ENCODE results near the gene PCSK1. TPM values are rescaled to one million over a fixed set of nuclear protein-coding genes. Genes with fewer than 3 reads are reported as not detected.

Gene PCSK1
- not detected in 2 replicates for total RNA-seq (2014; rRNA removed; shearing (Covaris generic))

DNA sequence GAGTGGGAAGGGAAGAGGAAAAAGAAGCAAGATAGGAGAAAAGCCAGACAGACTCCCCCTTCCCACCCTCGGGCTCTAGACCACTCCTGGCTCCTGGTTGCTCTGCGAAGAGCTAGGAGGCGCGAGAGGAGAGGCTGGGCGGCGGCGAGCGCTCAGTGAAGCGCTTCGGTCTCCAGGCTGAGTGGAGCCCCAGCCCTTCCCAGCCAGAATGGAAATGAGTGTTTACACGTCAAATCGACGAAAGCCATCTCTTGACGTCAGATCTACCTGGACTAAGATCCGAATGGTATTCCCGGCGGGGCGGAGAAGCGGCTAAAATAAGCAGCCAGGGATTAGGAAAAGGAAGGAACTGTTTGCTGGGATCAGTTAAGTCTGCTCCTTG, at the start of gene PCSK1:
Gene PCSK1, minus strand, starts transcription at position 183 of the 382 bp plus-strand sequence. CDS start 206 bp downstream, outside the sequence.
- Histone ChIP-seq H3K27ac (no peak within 1 kb of the TSS), H3K9me3 (replicated peaks) (no peaks in the 10 kb centered on the region), H3K27me3 (no peaks in the 10 kb centered on the region), H3K4me1 (no peaks in the 10 kb centered on the region), H3K36me3 (no peaks in the 10 kb centered on the region), H3K4me3 (no peak within 1 kb of the TSS)
- no peak for DNase-seq

DNA sequence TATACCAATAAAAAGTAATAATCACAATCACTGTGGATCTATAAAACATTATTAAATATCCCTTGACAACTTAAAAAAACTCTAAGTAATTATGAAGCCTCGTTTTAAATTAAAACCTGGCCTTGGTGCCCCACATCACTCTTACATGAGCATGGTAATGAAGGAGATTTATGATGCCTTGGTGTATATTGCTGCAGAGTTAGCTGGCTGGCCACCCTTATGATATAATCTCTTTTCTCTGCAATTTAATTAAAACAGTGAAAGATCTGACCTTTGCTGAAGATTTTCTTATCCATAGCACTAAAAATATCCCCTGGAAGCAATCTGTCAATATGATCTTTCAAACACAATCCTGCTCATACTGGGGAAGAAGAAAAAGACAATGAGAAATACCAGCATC, 48.8 kb upstream of the PCSK1 start:
- no peak for DNase-seq
- Histone ChIP-seq H3K9me3 (replicated peaks) (no peaks in the 10 kb centered on the region; the same call in 1 of the 2 replicates), H3K27me3 (no peaks in the 10 kb centered on the region)

DNA sequence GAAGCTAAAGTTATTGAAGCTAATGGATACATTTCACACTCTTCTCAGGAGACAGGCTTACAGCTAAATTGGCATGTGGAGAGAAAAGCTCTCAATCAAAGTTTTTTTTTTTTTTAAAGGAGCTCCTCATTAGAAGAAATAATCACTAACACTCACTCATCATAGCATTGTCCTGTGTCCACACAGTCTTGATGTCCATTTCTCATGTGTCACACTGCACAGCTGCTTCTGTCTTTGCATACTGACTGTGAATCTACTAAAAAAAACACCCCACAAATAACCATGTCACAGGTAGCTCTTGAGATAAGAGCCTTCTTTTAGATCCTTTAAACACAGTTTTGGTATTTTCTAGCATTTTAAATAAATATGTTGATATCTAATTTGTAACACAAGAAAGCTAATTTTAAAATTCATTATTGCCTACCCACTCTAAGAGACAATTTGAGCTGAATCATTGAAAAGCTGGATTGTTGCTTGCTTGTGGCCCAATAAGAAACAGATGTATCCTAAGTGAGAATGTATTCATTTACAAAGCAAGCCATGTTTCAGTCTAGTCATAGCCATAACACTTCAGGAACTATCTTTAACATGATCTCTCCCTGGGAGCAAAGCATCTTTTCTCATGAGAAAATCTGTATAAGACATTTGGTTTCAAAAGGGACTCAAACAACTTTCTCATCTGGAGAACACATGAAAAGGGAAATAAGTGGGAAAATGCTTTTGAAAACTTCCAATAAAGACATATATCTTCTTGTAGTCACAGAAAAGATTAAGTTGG, 48.1 kb upstream of the PCSK1 start:
- DNase-seq, result no peak
- Histone ChIP-seq H3K9me3 (replicated peaks) (no peaks in the 10 kb centered on the region; the same call in 1 of the 2 replicates), H3K4me3 (no peak overlapping the region), H3K36me3 (no peaks in the 10 kb centered on the region), H3K27ac (no peak overlapping the region), H3K27me3 (no peaks in the 10 kb centered on the region), H3K4me1 (no peaks in the 10 kb centered on the region)

More for the DNA sequence above, 48.8 kb upstream of the PCSK1 start:
- Histone ChIP-seq H3K27ac (no peak overlapping the region), H3K36me3 (no peaks in the 10 kb centered on the region), H3K4me1 (no peaks in the 10 kb centered on the region), H3K4me3 (no peak overlapping the region)

DNA sequence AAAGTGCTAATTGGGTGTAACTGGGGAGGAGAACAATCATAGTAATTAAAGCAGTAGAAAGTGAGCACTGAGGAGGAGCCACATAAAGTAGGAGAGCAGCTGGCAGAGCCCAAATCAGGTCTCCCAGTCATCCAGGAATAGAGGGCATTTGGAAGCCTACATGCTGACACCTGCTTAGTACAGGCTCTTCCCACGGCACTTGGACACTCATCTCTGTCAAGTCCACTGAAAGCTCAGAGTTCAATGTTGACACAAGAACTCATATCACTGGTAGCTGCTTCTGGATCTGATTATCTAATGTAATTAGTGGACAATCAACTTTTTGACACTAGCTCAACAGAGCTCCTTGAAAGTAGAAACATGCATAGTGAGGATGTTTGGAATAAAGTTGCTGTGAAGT, 45.9 kb upstream of the PCSK1 start:
- Histone ChIP-seq H3K4me1 (no peaks in the 10 kb centered on the region), H3K27ac (no peak overlapping the region), H3K9me3 (replicated peaks) (no peaks in the 10 kb centered on the region), H3K27me3 (no peaks in the 10 kb centered on the region), H3K36me3 (no peaks in the 10 kb centered on the region), H3K4me3 (no peak overlapping the region)
- DNase-seq, result no peak

DNA sequence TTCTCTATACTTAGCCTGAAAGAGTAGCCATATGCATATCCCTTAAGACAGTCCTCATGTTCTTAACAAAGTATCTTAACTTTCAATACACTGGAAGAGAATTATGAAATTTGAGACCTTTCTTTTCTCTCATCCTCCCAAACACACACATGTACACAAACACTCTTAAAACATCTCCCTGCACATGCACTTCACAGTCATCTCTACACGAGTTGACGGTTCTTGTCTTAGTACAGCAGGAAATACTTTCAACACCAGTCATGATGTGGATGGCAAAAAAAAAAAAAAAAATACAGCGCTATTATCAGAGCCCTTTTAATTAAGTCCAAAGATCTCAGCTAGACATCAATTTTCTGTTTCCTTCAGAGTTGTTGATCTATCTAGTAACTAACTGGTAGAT, 43.6 kb upstream of the PCSK1 start:
- no peak overlapping the region for H3K4me3 ChIP-seq
- no peaks in the 10 kb centered on the region for H3K9me3 ChIP-seq (replicated peaks)
- no peak for DNase-seq
- H3K27me3 ChIP-seq, result no peaks in the 10 kb centered on the region
- H3K27ac ChIP-seq, result no peak overlapping the region
- H3K36me3 ChIP-seq, result no peaks in the 10 kb centered on the region
- no peaks in the 10 kb centered on the region for H3K4me1 ChIP-seq

DNA sequence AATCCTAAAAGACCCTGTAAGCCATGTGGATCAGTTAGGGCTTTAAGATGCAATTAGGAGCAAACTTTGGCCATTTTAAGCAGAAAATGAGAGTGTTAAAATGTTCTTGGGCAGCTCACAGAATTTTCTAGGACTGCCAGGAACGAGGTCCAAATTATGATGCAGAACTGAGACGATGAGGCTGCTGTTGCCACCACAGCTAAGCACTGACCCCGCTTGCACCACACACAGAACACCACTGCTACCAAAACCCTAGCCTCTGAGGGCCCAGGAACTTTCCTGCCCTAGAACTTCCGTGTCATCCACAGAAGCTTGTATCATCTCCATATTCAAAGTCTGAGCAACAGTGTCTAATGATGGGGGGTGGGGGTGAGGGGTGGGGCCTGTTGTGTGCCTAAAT, 41.0 kb upstream of the PCSK1 start:
- no peaks in the 10 kb centered on the region for H3K36me3 ChIP-seq
- H3K9me3 ChIP-seq (replicated peaks), result no peaks in the 10 kb centered on the region
- H3K4me1 ChIP-seq, result no peaks in the 10 kb centered on the region
- no peaks in the 10 kb centered on the region for H3K27me3 ChIP-seq
- no peak overlapping the region for H3K4me3 ChIP-seq
- H3K27ac ChIP-seq, result no peak overlapping the region
- DNase-seq, result no peak

DNA sequence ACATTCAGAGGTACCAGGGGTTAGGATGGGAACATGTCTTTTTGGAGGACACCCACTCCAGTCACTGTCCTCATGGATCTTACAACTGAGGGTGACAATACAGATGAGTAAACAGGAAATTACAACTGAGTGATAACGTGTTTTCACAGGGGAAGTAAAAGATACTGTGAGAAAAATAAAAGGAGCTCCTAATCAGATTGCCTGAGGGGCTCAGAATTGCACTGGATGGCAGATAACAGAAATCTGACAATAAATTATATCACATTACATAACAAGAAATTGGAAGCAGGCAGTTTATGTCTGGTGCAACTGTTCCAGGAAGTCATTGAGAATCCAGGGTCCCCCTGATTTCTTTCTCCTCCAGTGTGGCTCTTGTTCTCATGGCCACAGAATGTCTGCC, 40.1 kb upstream of the PCSK1 start:
- DNase-seq, result no peak
- Histone ChIP-seq H3K9me3 (replicated peaks) (no peaks in the 10 kb centered on the region), H3K4me1 (no peaks in the 10 kb centered on the region), H3K27ac (no peak overlapping the region), H3K4me3 (no peak overlapping the region), H3K27me3 (no peaks in the 10 kb centered on the region), H3K36me3 (no peaks in the 10 kb centered on the region)

DNA sequence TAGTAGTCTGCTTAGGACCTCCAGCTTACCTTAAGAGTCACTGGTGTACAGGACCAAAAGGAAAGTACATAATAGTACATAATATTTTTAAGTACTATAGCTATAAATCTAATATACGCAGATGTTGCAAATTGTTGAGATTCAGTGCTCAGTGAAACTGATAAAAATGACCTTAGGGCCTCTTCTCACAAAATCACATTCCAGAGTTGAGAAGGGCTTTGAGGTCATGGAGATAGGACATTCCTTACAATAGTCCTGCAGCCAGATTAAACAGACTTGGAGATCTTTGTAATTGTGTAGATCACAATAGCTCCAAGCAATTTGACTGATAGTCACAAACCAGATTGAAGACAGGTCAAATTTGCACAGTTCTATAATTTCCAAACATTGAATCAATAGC, 37.7 kb upstream of the PCSK1 start:
- no peaks in the 10 kb centered on the region for H3K4me1 ChIP-seq
- no peak overlapping the region for H3K4me3 ChIP-seq
- no peaks in the 10 kb centered on the region for H3K9me3 ChIP-seq (replicated peaks)
- DNase-seq, result no peak
- no peaks in the 10 kb centered on the region for H3K27me3 ChIP-seq
- H3K27ac ChIP-seq, result no peak overlapping the region
- H3K36me3 ChIP-seq, result no peaks in the 10 kb centered on the region

DNA sequence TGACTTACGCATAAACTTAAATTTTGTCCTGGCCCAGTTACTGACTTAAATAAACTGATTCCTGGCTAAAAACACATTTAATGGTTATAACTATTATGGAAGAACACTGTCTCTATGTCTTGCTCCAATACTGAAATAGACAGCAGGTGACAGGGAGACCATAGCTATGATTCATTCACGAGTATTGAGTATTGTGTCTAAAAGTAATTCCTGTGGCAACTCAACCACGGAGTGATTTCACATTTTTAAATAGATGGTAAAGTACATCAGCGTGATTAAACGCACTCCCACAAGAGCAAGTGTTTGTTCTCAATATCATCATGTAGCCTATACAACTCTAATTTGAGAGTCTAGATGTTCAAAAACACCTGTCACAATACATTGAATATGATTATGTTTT, 35.9 kb upstream of the PCSK1 start:
- no peak overlapping the region for H3K4me3 ChIP-seq
- no peak overlapping the region for H3K27ac ChIP-seq
- DNase-seq, result no peak

DNA sequence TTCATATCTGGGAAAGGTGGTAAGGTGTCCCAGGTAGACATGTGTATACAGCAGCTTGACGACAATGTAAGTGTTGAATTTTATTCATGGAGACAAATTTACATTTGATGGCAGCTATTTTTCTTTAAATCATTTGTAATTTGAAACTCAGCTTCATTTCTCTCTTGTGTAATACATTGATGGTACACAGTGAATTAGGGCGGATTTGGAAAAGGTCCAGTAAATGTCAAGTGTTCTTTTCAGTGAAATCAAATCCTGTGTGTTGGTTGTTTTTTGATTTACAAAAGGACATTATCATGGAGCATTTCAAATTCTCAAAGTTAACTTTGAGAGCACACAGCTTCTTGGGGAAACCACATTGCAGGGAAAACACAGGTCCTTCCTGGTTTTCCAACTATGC, 30.0 kb upstream of the PCSK1 start:
- Histone ChIP-seq H3K27me3 (no peaks in the 10 kb centered on the region; the same call in 1 of the 2 replicates), H3K27ac (no peak overlapping the region), H3K36me3 (no peaks in the 10 kb centered on the region), H3K9me3 (replicated peaks) (no peaks in the 10 kb centered on the region; the same call in 1 of the 2 replicates), H3K4me3 (no peak overlapping the region), H3K4me1 (no peaks in the 10 kb centered on the region)
- DNase-seq, result no peak

More for the DNA sequence above, 35.9 kb upstream of the PCSK1 start:
- H3K36me3 ChIP-seq, result no peaks in the 10 kb centered on the region
- H3K9me3 ChIP-seq (replicated peaks), result no peaks in the 10 kb centered on the region
- no peaks in the 10 kb centered on the region for H3K27me3 ChIP-seq
- no peaks in the 10 kb centered on the region for H3K4me1 ChIP-seq

DNA sequence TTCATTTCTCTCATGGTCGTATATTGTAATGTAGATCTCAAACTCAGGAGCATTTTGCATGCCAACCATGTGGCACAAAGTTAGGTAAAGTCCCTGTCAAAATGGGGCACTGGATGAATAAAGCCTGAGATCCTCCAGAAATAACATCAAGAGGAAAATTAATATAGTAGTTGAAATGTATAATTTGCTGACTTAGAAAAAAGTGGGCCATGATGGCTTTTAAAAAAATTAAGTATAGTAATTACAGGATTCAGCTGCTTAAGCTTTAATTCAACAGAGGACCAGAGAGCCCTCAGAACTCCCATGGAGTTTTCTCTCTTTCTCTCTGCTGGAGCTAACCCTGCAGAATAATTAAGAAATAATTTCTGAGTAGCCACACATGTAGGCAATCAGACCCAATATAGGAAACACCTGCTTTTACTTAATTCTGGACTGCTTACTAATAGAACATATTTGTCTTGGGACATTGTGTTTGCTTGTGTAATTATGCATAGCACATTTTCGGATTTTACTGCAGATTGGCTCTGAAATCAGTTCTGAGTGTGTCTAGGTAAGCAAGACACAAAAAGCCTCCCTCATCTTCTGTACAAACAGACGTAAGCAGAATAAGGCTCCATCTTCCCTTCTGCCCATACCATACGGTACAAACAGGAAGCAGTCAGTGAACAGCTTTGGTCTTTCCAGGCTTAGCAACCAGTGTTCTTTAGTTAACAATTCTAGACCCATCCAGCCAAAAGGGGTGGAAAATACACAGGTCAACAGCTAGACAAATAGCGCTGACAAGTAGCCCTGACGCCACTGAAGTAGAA, 26.5 kb upstream of the PCSK1 start:
- Histone ChIP-seq H3K27ac (no peak overlapping the region), H3K9me3 (replicated peaks) (no peaks in the 10 kb centered on the region; the same call in 1 of the 2 replicates), H3K27me3 (no peaks in the 10 kb centered on the region; the same call in 1 of the 2 replicates), H3K4me3 (no peak overlapping the region), H3K36me3 (no peaks in the 10 kb centered on the region), H3K4me1 (no peaks in the 10 kb centered on the region)
- no peak for DNase-seq

DNA sequence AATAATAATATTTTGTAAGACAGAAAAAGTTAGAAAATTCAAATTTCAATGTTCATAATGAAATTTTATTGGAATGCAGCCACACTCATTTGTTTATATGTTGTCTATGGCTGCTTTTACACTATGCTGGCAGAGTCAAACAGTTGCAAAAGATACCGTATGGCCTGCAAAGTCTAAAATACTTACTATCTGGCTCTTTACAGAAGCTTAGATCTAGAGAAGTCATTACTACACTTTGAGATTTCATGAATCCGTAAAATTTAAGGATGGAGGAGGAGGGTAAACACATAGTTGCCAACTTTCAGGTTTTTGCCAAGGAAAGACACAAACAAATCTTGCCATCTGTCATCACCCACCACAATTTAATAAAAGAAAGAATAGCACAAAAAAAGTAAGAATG, 25.1 kb upstream of the PCSK1 start:
- Histone ChIP-seq H3K27me3 (no peaks in the 10 kb centered on the region; the same call in 1 of the 2 replicates), H3K36me3 (no peaks in the 10 kb centered on the region), H3K9me3 (replicated peaks) (no peaks in the 10 kb centered on the region; the same call in 1 of the 2 replicates), H3K27ac (no peak overlapping the region), H3K4me1 (no peaks in the 10 kb centered on the region), H3K4me3 (no peak overlapping the region)
- no peak for DNase-seq

DNA sequence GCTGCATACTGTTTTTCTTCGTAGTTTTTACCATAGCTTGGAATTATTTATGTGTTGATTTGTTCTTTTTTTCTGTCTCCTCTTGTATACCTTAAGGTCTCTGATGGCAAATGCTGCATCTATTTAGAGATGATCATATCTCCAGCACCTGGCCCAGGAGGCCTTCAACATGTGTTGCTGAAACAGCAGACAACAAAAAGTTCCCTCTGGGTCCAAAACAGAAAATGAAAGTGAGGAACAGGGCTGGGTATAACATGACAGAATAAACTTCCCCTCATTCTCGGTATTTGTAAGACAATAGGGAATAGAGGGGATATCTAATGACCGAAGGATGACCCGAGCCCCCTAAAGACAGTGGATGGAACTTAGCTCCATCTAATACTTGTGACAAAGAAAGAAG, 22.7 kb upstream of the PCSK1 start:
- Histone ChIP-seq H3K27me3 (no peaks in the 10 kb centered on the region; the same call in 1 of the 2 replicates), H3K27ac (no peak overlapping the region), H3K4me1 (no peaks in the 10 kb centered on the region), H3K36me3 (no peaks in the 10 kb centered on the region), H3K4me3 (no peak overlapping the region), H3K9me3 (replicated peaks) (no peaks in the 10 kb centered on the region)
- DNase-seq, result no peak

DNA sequence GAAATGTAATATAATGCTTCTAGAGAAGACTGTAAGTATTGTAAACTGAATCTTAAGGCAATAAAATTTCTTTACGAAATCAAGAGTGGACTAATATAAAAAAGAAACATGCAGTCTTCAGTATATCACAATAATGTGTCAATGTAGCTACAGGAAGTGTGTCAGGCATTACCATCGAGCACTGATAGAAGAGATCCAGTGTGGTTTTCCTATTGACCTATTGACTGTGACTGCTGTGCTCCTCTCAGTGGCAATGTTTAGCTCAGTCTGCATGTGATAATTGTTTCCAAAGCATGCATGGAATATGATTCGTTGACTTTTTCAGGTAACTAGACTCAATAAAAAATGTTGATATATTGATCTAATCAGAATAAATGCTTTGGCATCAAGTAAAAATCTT, 20.3 kb upstream of the PCSK1 start:
- Histone ChIP-seq H3K4me1 (no peaks in the 10 kb centered on the region), H3K4me3 (no peak overlapping the region), H3K27ac (no peak overlapping the region), H3K27me3 (no peaks in the 10 kb centered on the region), H3K36me3 (no peaks in the 10 kb centered on the region; the same call in 1 of the 2 replicates), H3K9me3 (replicated peaks) (no peaks in the 10 kb centered on the region)
- DNase-seq, result no peak

DNA sequence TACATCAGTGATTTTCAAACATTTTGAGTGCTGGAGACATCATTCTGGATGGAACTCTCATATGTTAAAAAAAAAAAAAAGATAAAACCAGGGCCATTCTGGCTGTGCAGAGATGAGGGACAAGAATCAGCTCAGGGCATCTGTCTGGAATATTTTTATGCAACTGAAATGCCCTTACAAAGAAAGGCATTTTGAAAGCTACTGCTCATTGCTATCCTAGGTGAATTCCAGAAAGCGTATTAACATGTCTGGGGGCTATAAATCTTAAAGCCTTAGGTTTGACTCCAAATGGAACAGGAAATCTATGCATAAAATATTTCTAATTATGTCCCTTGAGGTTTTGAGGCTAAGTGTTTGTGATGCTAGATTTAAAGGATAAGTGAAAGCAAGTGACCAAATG, 14.9 kb upstream of the PCSK1 start:
- H3K4me1 ChIP-seq, result no peaks in the 10 kb centered on the region
- DNase-seq, result no peak
- no peaks in the 10 kb centered on the region; the same call in 1 of the 2 replicates for H3K36me3 ChIP-seq
- H3K27me3 ChIP-seq, result peaks cover 5% of the 10 kb centered on the region; the same call in 1 of the 2 replicates
- no peak overlapping the region for H3K4me3 ChIP-seq
- H3K27ac ChIP-seq, result no peak overlapping the region
- H3K9me3 ChIP-seq (replicated peaks), result no peaks in the 10 kb centered on the region
